Left renal cortex interstitium (tissue), 4 donors: ENCODE results near the gene LTBP1. TPM values are rescaled to one million over a fixed set of nuclear protein-coding genes. Genes with fewer than 3 reads are reported as not detected.

Source experiments
- DNase-seq, 4 donors: peaks; one replicate each; pipeline ENCODE4 v3.0.0-alpha.2; 2013; ENCODE audit warnings: low read depth in 4 of 4, low spot score in 2 of 4, missing footprints in 1 of 4
- polyA plus RNA-seq, 4 donors: library from polyadenylated mRNA; unstranded; fragments of 120-200 nt; gene quantifications; one replicate each; pipeline ENCODE4 v1.2.1, GENCODE V29; 2013; ENCODE audit not compliant: insufficient read length in 4 of 4

Gene LTBP1
- polyA plus RNA-seq, 4 donors: 65.7 to 85.2 (median 76.3) TPM

- no peak for DNase-seq
Observed at GRCh38 chr2:33001823-33002222, 55.1 kb downstream of the LTBP1 start.

GRCh38 chr2:33002863-33003262, 56.1 kb downstream of the LTBP1 start:
- DNase-seq: no peak

GRCh38 chr2:33005057-33005456, 58.3 kb downstream of the LTBP1 start:
- no peak for DNase-seq

- no peak for DNase-seq
Observed at GRCh38 chr2:33008716-33009115, 62.0 kb downstream of the LTBP1 start.

GRCh38 chr2:33009249-33009648, 62.5 kb downstream of the LTBP1 start:
- no peak for DNase-seq

GRCh38 chr2:33011373-33011772, 64.6 kb downstream of the LTBP1 start:
- no peak for DNase-seq

- no peak for DNase-seq
Observed at GRCh38 chr2:33011941-33012340, 65.2 kb downstream of the LTBP1 start.

- no peak for DNase-seq
Observed at GRCh38 chr2:33013684-33014110, 66.9 kb downstream of the LTBP1 start.

- DNase-seq: no peak
Observed at GRCh38 chr2:33014268-33014667, 67.5 kb downstream of the LTBP1 start.

- DNase-seq: no peak
Observed at GRCh38 chr2:33015421-33016142, 68.8 kb downstream of the LTBP1 start.

- no peak for DNase-seq
Observed at GRCh38 chr2:33018271-33018670, 71.5 kb downstream of the LTBP1 start.

GRCh38 chr2:33019796-33020195, 73.0 kb downstream of the LTBP1 start:
- no peak for DNase-seq

GRCh38 chr2:33020883-33021282, 74.1 kb downstream of the LTBP1 start:
- no peak for DNase-seq

GRCh38 chr2:33021542-33022227, 74.9 kb downstream of the LTBP1 start:
- no peak for DNase-seq

GRCh38 chr2:33022395-33022985, 75.7 kb downstream of the LTBP1 start:
- DNase-seq: no peak

GRCh38 chr2:33022989-33023727, 76.4 kb downstream of the LTBP1 start:
- no peak for DNase-seq

- DNase-seq: no peak
Observed at GRCh38 chr2:33023728-33024500, 77.2 kb downstream of the LTBP1 start.

- no peak for DNase-seq
Observed at GRCh38 chr2:33024758-33025157, 78.0 kb downstream of the LTBP1 start.

GRCh38 chr2:33029459-33029858, 82.7 kb downstream of the LTBP1 start:
- no peak for DNase-seq

GRCh38 chr2:33029926-33030325, 83.2 kb downstream of the LTBP1 start:
- no peak for DNase-seq
